ENCODE results near the gene ARID1B.

ARID1B gene

GRCh38 chr6:157076451-157076822 is 299.3 kb downstream of the ARID1B start:
- no peak for DNase-seq (ENCODE audit: low read depth)

GRCh38 chr6:157077251-157077650 is 300.1 kb downstream of the ARID1B start:
- DNase-seq (ENCODE audit: low read depth): no peak

GRCh38 chr6:157078326-157078725 is 301.1 kb downstream of the ARID1B start:
- DNase-seq (ENCODE audit: low read depth): no peak

- no peak for DNase-seq (ENCODE audit: low read depth)
Measured at GRCh38 chr6:157079277-157079676, 302.1 kb downstream of the ARID1B start.

GRCh38 chr6:157079771-157080170 is 302.6 kb downstream of the ARID1B start:
- no peak for DNase-seq (ENCODE audit: low read depth)

- no peak for DNase-seq (ENCODE audit: low read depth)
Measured at GRCh38 chr6:157080986-157081391, 303.8 kb downstream of the ARID1B start.

GRCh38 chr6:157083343-157083742 is 306.2 kb downstream of the ARID1B start:
- DNase-seq (ENCODE audit: low read depth): no peak

GRCh38 chr6:157086632-157087031 is 309.5 kb downstream of the ARID1B start:
- DNase-seq (ENCODE audit: low read depth): no peak

GRCh38 chr6:157087974-157088373 is 310.8 kb downstream of the ARID1B start:
- DNase-seq (ENCODE audit: low read depth): no peak

GRCh38 chr6:157088841-157089240 is 311.7 kb downstream of the ARID1B start:
- no peak for DNase-seq (ENCODE audit: low read depth)

GRCh38 chr6:157089258-157089657 is 312.1 kb downstream of the ARID1B start:
- no peak for DNase-seq (ENCODE audit: low read depth)

GRCh38 chr6:157089851-157090250 is 312.7 kb downstream of the ARID1B start:
- DNase-seq (ENCODE audit: low read depth): no peak

GRCh38 chr6:157090736-157091135 is 313.6 kb downstream of the ARID1B start:
- DNase-seq (ENCODE audit: low read depth): no peak

- DNase-seq (ENCODE audit: low read depth): no peak
Measured at GRCh38 chr6:157091243-157091642, 314.1 kb downstream of the ARID1B start.

GRCh38 chr6:157091856-157092460 is 314.8 kb downstream of the ARID1B start:
- no peak for DNase-seq (ENCODE audit: low read depth)

- DNase-seq (ENCODE audit: low read depth): no peak
Measured at GRCh38 chr6:157092736-157093135, 315.6 kb downstream of the ARID1B start.

GRCh38 chr6:157093536-157093935 is 316.4 kb downstream of the ARID1B start:
- no peak for DNase-seq (ENCODE audit: low read depth)

GRCh38 chr6:157094038-157094437 is 316.9 kb downstream of the ARID1B start:
- DNase-seq (ENCODE audit: low read depth): no peak

GRCh38 chr6:157095084-157095483 is 317.9 kb downstream of the ARID1B start:
- no peak for DNase-seq (ENCODE audit: low read depth)

- no peak for DNase-seq (ENCODE audit: low read depth)
Measured at GRCh38 chr6:157095569-157095968, 318.4 kb downstream of the ARID1B start.

GRCh38 chr6:157096105-157096504 is 318.9 kb downstream of the ARID1B start:
- no peak for DNase-seq (ENCODE audit: low read depth)

- DNase-seq (ENCODE audit: low read depth): no peak
Measured at GRCh38 chr6:157096522-157096921, 319.3 kb downstream of the ARID1B start.

GRCh38 chr6:157097255-157097955 is 320.2 kb downstream of the ARID1B start:
- DNase-seq (ENCODE audit: low read depth): no peak

GRCh38 chr6:157098999-157099398 is 321.8 kb downstream of the ARID1B start:
- DNase-seq (ENCODE audit: low read depth): no peak

Measured in fibroblast of the conjunctiva (primary cell).